Fibroblast of lung (primary cell): Measurements from ENCODE around the gene ADAP1. TPM values are rescaled to one million over a fixed set of nuclear protein-coding genes. Genes with fewer than 3 reads are reported as not detected.

Experiments used
- DNase-seq, 2 donors: peaks; one replicate each; pipeline versions ENCODE4 v3.0.0 to v3.0.0-alpha.2; 2010; ENCODE audit warnings: low read depth in 2 of 2
- H2AFZ ChIP-seq: 2 replicates; pipeline ENCODE4 v1.5.1; 2012; ENCODE audit warnings: low read length, control low read depth, inconsistent platforms
- H3K27ac ChIP-seq: 2 replicates; pipeline ENCODE4 v1.5.1; 2011; ENCODE audit warnings: low read length, control low read depth; ENCODE audit not compliant: insufficient read depth
- H3K27me3 ChIP-seq: 2 replicates; pipeline ENCODE4 v1.5.1; 2011; ENCODE audit warnings: mild to moderate bottlenecking, low read length; ENCODE audit not compliant: control insufficient read depth, insufficient read depth
- H3K36me3 ChIP-seq: 2 replicates; pipeline ENCODE4 v1.5.1; 2011; ENCODE audit warnings: low read length; ENCODE audit not compliant: control insufficient read depth, insufficient read depth
- H3K4me1 ChIP-seq: 2 replicates; pipeline ENCODE4 v1.5.1; 2011; ENCODE audit warnings: low read length; ENCODE audit not compliant: control insufficient read depth, insufficient read depth; ENCODE audit errors: extremely low read depth
- H3K4me2 ChIP-seq: 2 replicates; pipeline ENCODE4 v1.5.1; 2011; ENCODE audit warnings: low read length, control low read depth; ENCODE audit not compliant: insufficient read depth; ENCODE audit errors: extremely low read depth
- H3K4me3 ChIP-seq, 4 experiments: fragments of 200-600 bp in 1 of 4; sonication (generic) in 1 of 4; replicated peaks in 1 of 4; 2 replicates each; pipeline ENCODE4 v1.5.1; 2011 to 2016; ENCODE audit warnings: low read length in 4 of 4, low read depth in 3 of 4, mild to moderate bottlenecking in 3 of 4, control low read depth in 2 of 4, inconsistent platforms in 1 of 4, mixed read lengths in 1 of 4; ENCODE audit not compliant: insufficient read depth in 1 of 4; ENCODE audit errors: control extremely low read depth in 1 of 4
- H3K79me2 ChIP-seq: 2 replicates; pipeline ENCODE4 v1.5.1; 2012; ENCODE audit warnings: mild to moderate bottlenecking, low read length, inconsistent platforms; ENCODE audit not compliant: control insufficient read depth, insufficient read depth
- H3K9ac ChIP-seq: 2 replicates; pipeline ENCODE4 v1.5.1; 2011; ENCODE audit warnings: mild to moderate bottlenecking, low read length, control low read depth; ENCODE audit not compliant: insufficient read depth
- H3K9me3 ChIP-seq: 2 replicates; pipeline ENCODE4 v1.5.1; 2012; ENCODE audit warnings: low read depth, low read length; ENCODE audit not compliant: control insufficient read depth, insufficient read depth
- H4K20me1 ChIP-seq: 2 replicates; pipeline ENCODE4 v1.5.1; 2011; ENCODE audit warnings: low read length; ENCODE audit not compliant: control insufficient read depth, insufficient read depth; ENCODE audit errors: extremely low read depth
- EZH2 ChIP-seq: IDR thresholded peaks from 2 replicates; pipeline ENCODE4 v1.5.1; 2012; ENCODE audit warnings: low read length, control low read depth, mild to moderate bottlenecking; ENCODE audit errors: missing control alignments
- polyA plus RNA-seq, 2 donors: library from polyadenylated mRNA; depleted of rRNA in 1 of 2; stranded (reverse) in 1 of 2; unstranded in 1 of 2; fragments of >200 nt; gene quantifications; 2 replicates each; pipeline ENCODE4 v1.2.1, GENCODE V29; 2011 to 2012; ENCODE audit warnings: missing spikeins in 1 of 2
- total RNA-seq: library from RNA; depleted of rRNA; stranded (reverse); fragments of >200 nt; gene quantifications from 2 replicates; pipeline ENCODE4 v1.2.1, GENCODE V29; 2014
- TF ChIP-seq, protein P1 (sequence below), 2 donors: IDR thresholded peaks in 1 of 2; conservative IDR thresholded peaks in 1 of 2; 1 replicate in 1 of 2; 2 replicates in 1 of 2; pipeline ENCODE4 v1.5.1; 2011 to 2012; ENCODE audit warnings: low read length in 2 of 2, control low read depth in 1 of 2, inconsistent platforms in 1 of 2, low read depth in 1 of 2, mild to moderate bottlenecking in 1 of 2

The ADAP1 gene
- total and polyA plus RNA-seq, 2 donors (not counting 1 experiment from before 2014, with no cell fraction given), result 1.1 to 2.3 TPM

DNA sequence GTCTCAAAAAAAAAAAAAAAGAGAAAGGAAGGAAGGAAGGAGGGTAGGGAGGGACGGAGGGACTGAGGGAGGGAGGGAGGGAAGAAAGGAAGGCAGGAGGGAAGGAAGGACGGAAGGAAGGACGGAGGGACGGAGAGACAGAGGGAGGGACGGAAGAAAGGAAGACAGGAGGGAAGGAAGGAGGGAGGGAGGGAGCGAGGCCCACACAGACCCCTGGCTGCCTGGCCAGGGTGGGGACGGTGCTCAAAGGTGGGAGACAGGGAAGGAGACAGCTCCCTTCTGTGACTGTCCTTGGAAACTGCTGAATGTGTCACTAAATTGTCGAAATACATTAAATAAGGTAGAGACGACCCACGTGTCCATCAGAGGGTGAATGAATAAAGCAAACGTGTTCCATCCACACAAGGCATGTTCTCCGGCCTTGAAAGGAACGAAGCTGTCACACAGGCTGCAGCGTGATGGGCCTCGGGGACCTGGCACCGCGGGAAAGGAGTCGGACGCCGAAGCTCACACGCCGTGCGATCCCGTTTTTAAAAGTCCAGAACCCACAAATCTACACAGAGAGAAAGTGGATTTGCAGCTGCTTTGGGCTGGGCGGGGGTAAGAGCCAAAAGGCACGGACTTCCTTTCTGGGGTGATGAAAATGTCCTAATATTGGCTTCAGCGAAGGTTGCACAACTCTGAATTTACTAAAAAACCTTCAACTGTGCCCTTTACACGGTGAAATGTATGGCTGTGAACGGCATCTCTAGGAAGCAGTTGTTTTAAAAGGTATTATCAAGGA is 23.3 kb downstream of the ADAP1 start:
- H3K9me3 ChIP-seq, result no peaks in the 10 kb centered on the region
- no peaks in the 10 kb centered on the region for H3K36me3 ChIP-seq
- H3K4me2 ChIP-seq, result no peak overlapping the region
- H3K4me3 ChIP-seq, result no peak overlapping the region
- DNase-seq, result no peak
- H3K27ac ChIP-seq, result no peak overlapping the region
- H4K20me1 ChIP-seq, result no peaks in the 10 kb centered on the region
- H2AFZ ChIP-seq, result no peak overlapping the region
- H3K4me1 ChIP-seq, result no peaks in the 10 kb centered on the region
- no peak overlapping the region for H3K9ac ChIP-seq
- TF ChIP-seq, protein P1, sequence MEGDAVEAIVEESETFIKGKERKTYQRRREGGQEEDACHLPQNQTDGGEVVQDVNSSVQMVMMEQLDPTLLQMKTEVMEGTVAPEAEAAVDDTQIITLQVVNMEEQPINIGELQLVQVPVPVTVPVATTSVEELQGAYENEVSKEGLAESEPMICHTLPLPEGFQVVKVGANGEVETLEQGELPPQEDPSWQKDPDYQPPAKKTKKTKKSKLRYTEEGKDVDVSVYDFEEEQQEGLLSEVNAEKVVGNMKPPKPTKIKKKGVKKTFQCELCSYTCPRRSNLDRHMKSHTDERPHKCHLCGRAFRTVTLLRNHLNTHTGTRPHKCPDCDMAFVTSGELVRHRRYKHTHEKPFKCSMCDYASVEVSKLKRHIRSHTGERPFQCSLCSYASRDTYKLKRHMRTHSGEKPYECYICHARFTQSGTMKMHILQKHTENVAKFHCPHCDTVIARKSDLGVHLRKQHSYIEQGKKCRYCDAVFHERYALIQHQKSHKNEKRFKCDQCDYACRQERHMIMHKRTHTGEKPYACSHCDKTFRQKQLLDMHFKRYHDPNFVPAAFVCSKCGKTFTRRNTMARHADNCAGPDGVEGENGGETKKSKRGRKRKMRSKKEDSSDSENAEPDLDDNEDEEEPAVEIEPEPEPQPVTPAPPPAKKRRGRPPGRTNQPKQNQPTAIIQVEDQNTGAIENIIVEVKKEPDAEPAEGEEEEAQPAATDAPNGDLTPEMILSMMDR (conservative IDR thresholded peaks at IDR 0.05 in 1 of 2, IDR thresholded peaks at IDR 0.05 in 1 of 2; ENCODE audit: low read depth in 1 of 2, low read length in 2 of 2), result no peak
- no peak for TF ChIP-seq EZH2
- no peaks in the 10 kb centered on the region for H3K79me2 ChIP-seq
- no peaks in the 10 kb centered on the region for H3K27me3 ChIP-seq

DNA sequence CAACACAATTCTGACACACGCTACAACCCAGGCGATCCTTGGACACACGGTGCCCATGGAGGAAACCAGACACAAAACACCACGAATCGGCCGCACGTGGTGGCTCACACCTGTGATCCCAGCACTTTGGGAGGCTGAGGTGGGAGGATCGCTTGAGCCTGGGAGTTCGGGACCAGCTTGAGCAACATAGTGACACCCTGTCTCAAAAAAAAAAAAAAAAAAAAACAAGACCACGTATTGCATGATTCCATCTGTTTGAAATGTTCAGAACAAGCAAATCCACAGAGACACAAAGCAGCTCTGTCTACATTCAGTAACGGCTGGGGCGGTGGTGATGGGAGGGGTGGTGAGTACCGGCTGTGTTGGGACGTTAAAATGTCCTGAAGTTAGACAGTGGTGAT is 25.2 kb downstream of the ADAP1 start:
- H3K79me2 ChIP-seq, result no peaks in the 10 kb centered on the region
- H3K36me3 ChIP-seq, result no peaks in the 10 kb centered on the region
- H3K9me3 ChIP-seq, result no peaks in the 10 kb centered on the region
- H3K27ac ChIP-seq, result peak overlapping the region; percentile 62
- no peak overlapping the region for H3K4me2 ChIP-seq
- no peak overlapping the region for H3K9ac ChIP-seq
- no peak for DNase-seq
- H2AFZ ChIP-seq, result no peak overlapping the region
- H3K4me1 ChIP-seq, result no peaks in the 10 kb centered on the region
- H3K4me3 ChIP-seq, result no peak overlapping the region
- H3K27me3 ChIP-seq, result no peaks in the 10 kb centered on the region
- H4K20me1 ChIP-seq, result no peaks in the 10 kb centered on the region
- TF ChIP-seq EZH2, result no peak
- TF ChIP-seq, protein P1 (conservative IDR thresholded peaks at IDR 0.05 in 1 of 2, IDR thresholded peaks at IDR 0.05 in 1 of 2; ENCODE audit: low read depth in 1 of 2, low read length in 2 of 2), result no peak

DNA sequence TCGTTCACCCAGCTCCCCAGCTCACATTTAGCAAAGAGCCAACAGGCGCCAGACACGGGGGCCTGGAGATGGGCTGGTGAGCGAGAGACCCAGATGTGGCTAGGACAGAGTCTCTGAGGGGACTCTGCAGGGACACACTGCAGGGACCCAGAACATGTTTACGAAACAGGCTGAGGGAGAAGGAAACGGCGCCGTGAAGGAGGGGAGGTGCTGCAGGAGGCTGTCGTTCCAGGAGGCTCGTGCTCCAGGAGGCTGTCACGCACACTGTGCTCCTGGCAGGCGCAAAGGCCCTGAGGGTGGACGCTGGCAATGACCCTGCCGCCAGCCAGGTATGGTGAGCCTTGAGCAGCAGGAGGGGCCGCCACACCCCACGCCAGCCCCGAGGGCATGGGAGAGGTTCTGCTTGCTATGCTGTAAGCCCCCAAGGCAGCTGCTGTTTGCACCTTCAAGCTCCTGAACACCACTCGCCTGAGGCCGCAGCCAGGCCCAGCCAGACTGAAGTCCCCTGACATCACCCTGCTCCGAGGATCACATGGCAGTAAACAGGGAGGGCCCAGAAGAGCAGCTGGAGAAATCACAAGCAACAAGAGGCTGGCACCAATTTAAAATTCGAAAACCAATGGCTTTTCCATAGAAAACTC is 27.3 kb downstream of the ADAP1 start:
- Histone ChIP-seq H3K36me3 (no peaks in the 10 kb centered on the region), H3K4me2 (no peak overlapping the region), H3K9me3 (no peaks in the 10 kb centered on the region), H3K79me2 (no peaks in the 10 kb centered on the region), H4K20me1 (no peaks in the 10 kb centered on the region), H3K9ac (no peak overlapping the region), H3K27ac (no peak overlapping the region), H2AFZ (no peak overlapping the region), H3K27me3 (no peaks in the 10 kb centered on the region), H3K4me3 (no peak overlapping the region), H3K4me1 (peaks cover 2% of the 10 kb centered on the region)
- no peak for TF ChIP-seq EZH2
- TF ChIP-seq, protein P1 (conservative IDR thresholded peaks at IDR 0.05 in 1 of 2, IDR thresholded peaks at IDR 0.05 in 1 of 2; ENCODE audit: low read depth in 1 of 2, low read length in 2 of 2), result no peak
- no peak for DNase-seq
